ENCODE measurements around the gene VCAN.

- no peak for TF ChIP-seq CTCF (IDR thresholded peaks at IDR 0.05; ENCODE audit: insufficient read depth, low read depth, low read length)
- TF ChIP-seq EZH2 (IDR thresholded peaks at IDR 0.05; ENCODE audit: insufficient read depth, low read length), result no peak
These were observed 67.9 kb downstream of the VCAN start for GRCh38 chr5:83539463-83539790.

Measured in astrocyte (in vitro differentiated cells and primary cell).